ENCODE data around the gene CEP85L. TPM values are rescaled to one million over a fixed set of nuclear protein-coding genes. Genes with fewer than 3 reads are reported as not detected.

Gene CEP85L
- total RNA-seq, 1 donor from 2014 or later = 3.3 TPM

- no peak for DNase-seq (ENCODE audit: low read depth)
- Histone ChIP-seq H3K27me3 (ENCODE audit: control insufficient read depth, insufficient read depth, low read length) (no peaks in the 10 kb centered on the region), H3K36me3 (ENCODE audit: control insufficient read depth, insufficient read depth, low read length) (no peaks in the 10 kb centered on the region), H3K4me3 (ENCODE audit: low read depth, low read length) (no peak overlapping the region)
- no peak for TF ChIP-seq CTCF (IDR thresholded peaks at IDR 0.05; ENCODE audit: insufficient read depth, low read length, poor library complexity, severe bottlenecking)
Measured at GRCh38 chr6:118630067-118630466, 21.3 kb downstream of the CEP85L start.

GRCh38 chr6:118627724-118628123 is 23.7 kb downstream of the CEP85L start:
- no peak for DNase-seq (ENCODE audit: low read depth)
- no peak for TF ChIP-seq CTCF (IDR thresholded peaks at IDR 0.05; ENCODE audit: insufficient read depth, low read length, poor library complexity, severe bottlenecking)

GRCh38 chr6:118625833-118626232 is 25.6 kb downstream of the CEP85L start:
- no peak for DNase-seq (ENCODE audit: low read depth)
- no peak for TF ChIP-seq CTCF (IDR thresholded peaks at IDR 0.05; ENCODE audit: insufficient read depth, low read length, poor library complexity, severe bottlenecking)
- Histone ChIP-seq H3K4me3 (ENCODE audit: low read depth, low read length) (no peak overlapping the region), H3K27me3 (ENCODE audit: control insufficient read depth, insufficient read depth, low read length) (no peaks in the 10 kb centered on the region), H3K36me3 (ENCODE audit: control insufficient read depth, insufficient read depth, low read length) (no peaks in the 10 kb centered on the region)

More at GRCh38 chr6:118627724-118628123, 23.7 kb downstream of the CEP85L start:
- H3K4me3 ChIP-seq (ENCODE audit: low read depth, low read length) = no peak overlapping the region
- no peaks in the 10 kb centered on the region for H3K27me3 ChIP-seq (ENCODE audit: control insufficient read depth, insufficient read depth, low read length)
- H3K36me3 ChIP-seq (ENCODE audit: control insufficient read depth, insufficient read depth, low read length) = no peaks in the 10 kb centered on the region

- Histone ChIP-seq H3K36me3 (ENCODE audit: control insufficient read depth, insufficient read depth, low read length) (no peaks in the 10 kb centered on the region), H3K27me3 (ENCODE audit: control insufficient read depth, insufficient read depth, low read length) (no peaks in the 10 kb centered on the region), H3K4me3 (ENCODE audit: low read depth, low read length) (no peak overlapping the region)
- no peak for TF ChIP-seq CTCF (IDR thresholded peaks at IDR 0.05; ENCODE audit: insufficient read depth, low read length, poor library complexity, severe bottlenecking)
- no peak for DNase-seq (ENCODE audit: low read depth)
Measured at GRCh38 chr6:118621799-118622470, 29.5 kb downstream of the CEP85L start.

GRCh38 chr6:118620202-118620601 is 31.2 kb downstream of the CEP85L start:
- Histone ChIP-seq H3K36me3 (ENCODE audit: control insufficient read depth, insufficient read depth, low read length) (no peaks in the 10 kb centered on the region), H3K27me3 (ENCODE audit: control insufficient read depth, insufficient read depth, low read length) (no peaks in the 10 kb centered on the region), H3K4me3 (ENCODE audit: low read depth, low read length) (no peak overlapping the region)
- TF ChIP-seq CTCF (IDR thresholded peaks at IDR 0.05; ENCODE audit: insufficient read depth, low read length, poor library complexity, severe bottlenecking) = no peak
- DNase-seq (ENCODE audit: low read depth) = no peak

All from kidney epithelial cell (primary cell).